ENCODE measurements around the gene BCAR3.

Gene BCAR3

GRCh38 chr1:93614541-93614940 is 67.1 kb downstream of the BCAR3 start:
- no peak for DNase-seq

DNA sequence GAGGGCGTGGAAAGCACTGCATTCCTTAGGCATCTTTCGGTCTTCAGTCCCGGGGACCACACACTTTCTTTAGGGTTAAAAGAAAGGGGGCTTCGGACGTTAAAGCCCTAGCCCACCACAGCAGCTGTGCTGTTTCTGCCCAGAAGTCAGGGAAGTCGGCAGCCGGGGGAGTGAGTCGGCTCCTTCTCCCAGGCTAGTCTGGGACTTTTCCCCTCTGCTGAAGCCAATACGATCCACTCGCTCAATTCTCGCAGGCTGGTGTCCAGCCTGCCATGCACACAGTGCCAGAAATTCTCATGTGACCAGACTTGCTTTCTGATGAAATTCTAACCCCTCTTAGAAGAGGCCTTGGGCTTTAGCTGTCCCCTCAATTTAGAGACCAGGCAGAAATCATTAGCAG is 67.7 kb downstream of the BCAR3 start:
- no peak for DNase-seq

DNA sequence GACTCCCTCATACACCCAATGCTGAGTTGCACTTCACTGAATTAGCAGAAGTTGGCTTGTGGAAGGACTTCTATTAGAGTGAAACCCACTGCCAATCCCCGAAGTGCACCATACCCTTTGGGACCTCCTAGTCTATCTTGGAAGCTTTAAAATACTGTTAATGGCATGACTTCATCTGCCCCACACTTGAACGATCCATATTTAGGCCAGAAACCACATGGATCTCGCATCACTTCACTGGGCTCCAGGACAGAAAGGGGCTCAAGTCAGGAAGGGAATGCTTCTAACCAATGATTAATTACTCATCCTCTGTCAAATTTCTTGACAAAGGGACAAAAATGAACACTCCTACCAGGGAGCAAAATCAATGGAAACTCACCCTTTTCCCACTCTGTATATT is 69.1 kb downstream of the BCAR3 start:
- DNase-seq = no peak

GRCh38 chr1:93611668-93612067 is 70.0 kb downstream of the BCAR3 start:
- DNase-seq = no peak

- no peak for DNase-seq
These were observed 72.1 kb downstream of the BCAR3 start for GRCh38 chr1:93609536-93609935.

GRCh38 chr1:93608187-93609109 is 73.2 kb downstream of the BCAR3 start:
- no peak for DNase-seq

GRCh38 chr1:93607814-93608186 is 73.8 kb downstream of the BCAR3 start:
- peak; percentile 49 for DNase-seq

DNA sequence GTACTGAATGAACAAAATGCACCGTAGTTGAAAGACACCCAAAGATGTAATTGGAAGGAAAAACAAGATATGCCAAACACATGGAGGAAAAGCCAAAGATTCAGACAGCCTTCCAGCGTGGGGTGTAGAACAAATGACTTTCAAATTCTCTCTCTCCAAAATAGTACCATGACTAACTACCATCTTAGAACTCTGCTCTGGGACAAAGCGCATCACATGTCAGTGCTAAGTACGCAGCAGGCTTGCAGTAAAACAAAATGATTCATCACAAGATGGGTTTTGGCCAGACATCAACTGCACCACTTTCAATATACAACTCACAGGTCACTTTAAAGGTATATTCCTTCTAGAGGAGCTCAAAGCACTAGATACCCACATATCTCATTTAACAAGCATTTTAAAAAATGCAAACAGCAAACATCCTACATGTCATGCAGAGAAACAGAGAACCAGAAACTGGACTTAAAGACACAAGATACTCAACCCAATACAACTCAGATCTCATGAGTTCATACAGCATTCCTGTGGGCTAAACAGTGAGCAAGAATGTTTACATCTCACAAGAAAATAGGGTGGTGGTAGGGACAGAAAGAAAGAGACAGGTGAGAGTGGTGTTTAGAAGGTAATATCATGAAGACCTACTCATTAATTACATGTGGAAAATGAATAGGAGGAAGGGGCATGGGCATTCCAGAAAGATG is 75.7 kb downstream of the BCAR3 start:
- no peak for DNase-seq

GRCh38 chr1:93605026-93605568 is 76.5 kb downstream of the BCAR3 start:
- no peak for DNase-seq

DNA sequence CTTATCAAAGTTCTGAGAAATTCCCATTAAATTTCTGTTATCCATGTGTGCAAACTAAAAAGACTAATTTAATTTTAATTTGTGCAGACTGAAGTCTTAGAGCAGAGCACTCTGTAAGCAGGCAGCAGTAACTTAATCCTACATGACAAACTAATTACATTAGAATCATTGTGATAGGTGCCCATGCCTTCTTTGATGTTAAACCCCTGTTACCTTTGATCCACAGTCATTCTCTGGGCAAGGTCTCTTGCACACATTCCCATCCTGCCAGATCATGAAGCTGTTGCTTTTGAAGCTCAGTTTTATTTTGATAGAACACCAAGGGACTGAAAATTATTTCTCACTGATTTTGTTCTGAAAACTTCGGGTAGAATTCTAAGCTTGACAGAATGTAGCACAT is 77.2 kb downstream of the BCAR3 start:
- no peak for DNase-seq

DNA sequence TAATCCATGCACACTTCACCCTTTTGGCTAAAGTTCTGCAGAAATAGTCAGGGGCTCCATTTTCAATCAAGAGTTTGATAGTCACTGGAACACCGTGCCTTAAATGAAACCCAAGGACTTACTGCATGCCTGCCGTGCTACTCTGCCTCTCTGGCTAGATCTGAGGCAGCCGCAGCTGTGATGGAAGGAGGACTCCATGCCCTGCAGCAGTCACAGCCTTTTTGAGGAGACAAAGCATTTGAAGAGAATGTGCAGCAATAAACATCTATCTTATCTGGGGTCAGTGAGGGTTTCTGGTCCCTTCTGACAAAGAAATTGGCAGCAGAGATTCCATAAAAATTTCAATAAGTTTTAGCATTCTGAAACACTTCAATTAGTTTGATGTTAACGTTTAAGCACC is 78.0 kb downstream of the BCAR3 start:
- DNase-seq = no peak

GRCh38 chr1:93603106-93603505 is 78.5 kb downstream of the BCAR3 start:
- no peak for DNase-seq

GRCh38 chr1:93602101-93602500 is 79.5 kb downstream of the BCAR3 start:
- DNase-seq = no peak

GRCh38 chr1:93601686-93602085 is 80.0 kb downstream of the BCAR3 start:
- no peak for DNase-seq

- no peak for DNase-seq
These were observed 81.0 kb downstream of the BCAR3 start for GRCh38 chr1:93600663-93601062.

DNA sequence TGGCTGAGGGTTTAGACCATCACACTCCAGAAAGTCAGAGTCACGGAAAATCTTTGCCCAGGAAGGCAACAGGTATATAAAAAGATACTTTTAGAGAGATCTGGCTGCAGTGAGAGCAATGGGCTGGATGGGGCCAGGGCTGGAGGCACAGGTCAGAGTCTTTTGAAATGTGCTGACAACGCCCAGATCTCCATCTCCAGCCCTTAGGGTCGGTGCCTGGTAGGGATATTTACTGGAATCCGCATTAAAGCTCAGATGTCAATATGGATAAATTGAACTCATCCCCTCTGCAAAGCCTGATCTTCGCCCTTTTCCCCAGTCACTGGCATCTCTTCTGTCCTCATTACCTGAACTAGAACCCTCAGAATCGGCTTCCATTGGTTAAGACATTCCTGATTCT is 82.2 kb downstream of the BCAR3 start:
- no peak for DNase-seq

- no peak for DNase-seq
These were observed 82.7 kb downstream of the BCAR3 start for GRCh38 chr1:93598861-93599439.

DNA sequence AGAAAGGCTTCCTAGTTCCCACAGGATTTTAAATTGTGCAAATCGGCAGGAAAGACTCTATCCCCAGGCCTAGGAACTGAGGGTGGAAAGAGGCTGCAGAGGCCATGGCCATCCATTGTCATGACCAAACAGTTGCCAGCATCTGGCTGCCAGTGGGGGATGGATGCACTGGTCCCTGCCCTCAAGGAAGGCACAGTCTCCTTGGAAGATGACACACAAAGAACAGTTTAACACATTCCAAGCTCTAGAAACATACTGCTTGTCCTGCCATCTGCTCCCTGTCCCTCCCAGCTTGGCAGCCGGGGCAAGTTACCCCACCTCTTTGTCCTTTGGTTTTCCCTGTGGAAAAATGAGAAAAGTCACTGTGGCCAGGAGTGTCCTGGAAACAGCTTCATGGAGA is 83.2 kb downstream of the BCAR3 start:
- no peak for DNase-seq

DNA sequence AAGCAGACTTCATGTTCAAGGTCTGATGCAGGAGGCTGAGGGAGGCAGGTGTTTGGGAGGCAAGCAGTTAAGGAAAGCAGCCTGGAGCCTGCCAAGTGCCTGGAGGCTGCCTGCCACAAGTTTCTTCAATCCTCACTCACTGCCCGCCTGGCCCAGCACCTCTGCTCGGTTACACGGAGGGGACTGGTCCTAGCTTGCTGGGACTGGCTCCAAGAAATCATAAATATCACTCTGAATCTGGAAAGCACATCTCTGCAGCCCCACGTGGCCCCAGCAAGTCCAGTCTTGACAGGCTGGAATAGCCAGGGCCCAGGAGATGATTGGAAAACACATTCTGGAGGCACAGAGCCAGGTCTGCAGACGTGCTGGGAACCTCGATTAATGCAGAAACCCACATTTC is 83.9 kb downstream of the BCAR3 start:
- DNase-seq = no peak

DNA sequence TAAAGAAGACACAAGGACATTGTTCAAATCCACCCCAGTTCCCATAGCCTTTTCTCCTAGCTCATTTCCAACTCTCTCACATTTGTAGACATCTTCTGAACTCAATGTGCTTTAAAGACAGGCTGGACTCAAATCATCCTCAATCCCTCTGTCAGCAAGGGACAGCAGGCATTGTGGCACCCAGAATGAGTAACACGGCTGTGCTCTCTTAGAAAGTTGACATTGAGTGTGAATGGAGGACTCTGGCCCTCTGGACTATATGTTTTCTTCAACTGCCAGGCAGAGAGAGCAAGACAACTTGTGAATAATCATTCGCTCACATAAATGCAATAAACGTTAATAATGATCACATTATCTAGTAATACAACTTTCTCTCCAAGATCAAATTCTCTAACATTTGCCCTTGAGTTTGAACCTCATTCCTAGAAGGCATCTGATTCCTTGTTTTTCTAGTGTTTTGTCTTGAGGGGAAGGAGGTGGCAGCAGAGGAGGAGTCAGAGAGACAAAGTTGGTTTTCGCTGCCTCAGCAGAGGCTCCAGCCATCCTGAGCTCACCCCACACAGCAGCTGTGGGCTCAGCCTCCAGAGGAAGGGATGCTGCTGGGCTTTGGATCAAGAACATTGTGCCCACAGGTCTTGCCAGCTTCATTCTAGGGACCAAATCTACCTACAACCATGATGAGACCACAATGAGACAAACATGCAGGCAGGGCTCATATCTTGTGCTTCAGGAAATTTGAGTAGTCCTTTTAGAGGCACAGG is 85.1 kb downstream of the BCAR3 start:
- no peak for DNase-seq

DNA sequence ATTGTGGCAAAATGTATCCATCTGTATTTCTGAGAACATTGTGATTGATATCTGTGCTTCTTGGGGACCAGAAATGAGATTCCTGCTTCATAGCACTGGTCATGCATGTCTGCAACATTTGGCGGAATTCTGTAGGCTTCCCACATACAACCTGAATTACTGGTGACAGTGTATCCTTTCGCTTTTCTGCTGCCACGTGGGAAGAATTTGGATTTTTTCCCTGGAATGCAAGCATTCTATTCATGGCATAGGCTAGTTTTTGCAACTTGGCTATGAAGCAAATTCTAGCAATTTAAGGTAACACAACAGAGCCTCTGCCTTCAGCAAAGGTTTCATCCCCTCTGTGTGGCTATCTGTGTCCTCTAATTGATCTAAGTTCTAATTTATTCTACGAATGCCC is 85.9 kb downstream of the BCAR3 start:
- DNase-seq = no peak

- no peak for DNase-seq
These were observed 86.4 kb downstream of the BCAR3 start for GRCh38 chr1:93595266-93595665.

DNA sequence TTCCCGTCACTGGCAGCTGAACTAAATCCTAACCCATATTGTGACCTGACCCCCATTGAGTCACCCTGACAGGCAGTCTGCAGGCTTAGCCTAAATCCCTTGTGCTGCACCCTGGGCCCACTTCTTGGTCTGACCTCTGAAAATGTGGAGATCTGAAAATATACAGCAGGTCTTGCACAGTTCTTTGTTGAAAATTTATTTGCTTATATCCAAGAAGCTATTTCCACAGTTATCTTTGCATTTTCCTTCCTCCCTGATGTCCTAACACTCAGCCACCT is 87.1 kb downstream of the BCAR3 start:
- no peak for DNase-seq

Measured in stimulated activated CD4-positive, alpha-beta T cell treated with anti-CD3 and anti-CD28 coated beads, Interleukin-4, amount 100 ng/mL, for 1 hour (primary cell).